Measurements from ENCODE around the gene LRPAP1. TPM values are rescaled to one million over a fixed set of nuclear protein-coding genes. Genes with fewer than 3 reads are reported as not detected.

LRPAP1 gene
- total RNA-seq, 2 experiments from 2014 or later = 58.2 to 61.2 TPM

DNA sequence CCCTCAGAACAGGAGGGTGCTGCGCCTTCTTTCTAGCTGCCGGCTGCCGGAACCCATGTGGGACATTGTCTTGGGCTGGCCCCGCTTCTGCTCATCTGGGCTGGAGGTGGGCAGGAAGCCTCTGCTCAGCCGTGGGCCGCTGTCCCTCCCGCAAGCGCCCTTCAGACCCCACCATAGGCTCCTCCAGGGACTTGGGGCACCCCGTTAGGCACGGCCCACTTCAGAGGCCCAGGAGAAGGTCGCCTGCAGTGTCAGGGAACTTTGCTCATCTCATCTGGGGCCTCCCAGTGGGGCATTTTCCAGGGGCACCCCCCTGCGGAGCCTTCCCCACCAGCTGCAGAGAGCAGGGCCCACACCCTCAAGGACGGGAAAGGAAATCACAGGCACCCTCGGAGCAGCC is 36.2 kb downstream of the LRPAP1 start:
- H3K27me3 Mint-ChIP-seq = peaks cover 26% of the 10 kb centered on the region
- no peaks in the 10 kb centered on the region for H3K9me3 Mint-ChIP-seq
- no peak overlapping the region for H3K4me3 Mint-ChIP-seq
- H3K36me3 Mint-ChIP-seq = peaks cover 2% of the 10 kb centered on the region
- H3K27ac Mint-ChIP-seq = no peak overlapping the region
- no peak for DNase-seq
- no peaks in the 10 kb centered on the region for H3K4me1 Mint-ChIP-seq

DNA sequence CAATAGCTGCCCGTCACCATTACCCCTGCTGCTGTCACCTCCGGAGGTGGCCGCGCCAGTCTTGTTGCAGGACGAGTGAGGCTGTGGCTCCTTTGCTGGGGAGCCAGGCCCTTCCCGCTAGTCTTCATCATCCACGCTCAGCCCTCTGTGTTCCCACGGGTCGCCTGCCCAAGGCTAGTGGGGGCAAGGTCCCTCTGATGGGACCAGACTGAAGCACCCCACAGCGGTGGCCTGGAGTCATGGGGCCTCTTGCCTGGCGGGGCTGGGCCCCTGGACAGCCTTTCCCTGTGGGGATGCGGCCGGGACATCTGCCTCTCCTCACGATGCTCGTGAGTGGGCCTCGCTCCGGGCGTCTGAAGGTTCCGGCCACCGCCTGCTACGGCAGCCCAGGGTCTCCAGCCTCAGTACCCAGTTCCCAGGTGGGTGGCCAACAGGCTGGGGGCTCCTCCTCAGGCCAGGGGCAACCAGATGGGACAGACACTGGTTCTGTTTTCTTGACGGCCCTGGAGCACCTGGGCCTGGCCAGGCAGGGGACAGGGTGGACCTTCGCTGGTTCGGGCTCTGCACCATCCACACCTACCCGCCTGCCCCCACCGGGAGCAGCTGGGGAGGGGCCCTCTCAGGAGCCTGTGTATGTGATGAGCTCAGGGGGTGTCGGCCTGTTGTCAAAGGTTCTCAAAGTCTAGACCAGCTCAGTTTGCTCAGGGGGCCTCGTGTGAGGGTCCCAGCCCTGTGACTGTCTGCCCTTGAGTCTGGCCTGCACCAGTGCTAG is 36.8 kb downstream of the LRPAP1 start:
- Mint-ChIP-seq H3K36me3 (peaks cover 2% of the 10 kb centered on the region), H3K27me3 (peaks cover 32% of the 10 kb centered on the region), H3K4me3 (no peak overlapping the region), H3K27ac (no peak overlapping the region), H3K9me3 (no peaks in the 10 kb centered on the region), H3K4me1 (no peaks in the 10 kb centered on the region)
- no peak for DNase-seq

GRCh38 chr4:3494462-3494871 is 37.8 kb downstream of the LRPAP1 start:
- DNase-seq = no peak
- H3K9me3 Mint-ChIP-seq = no peaks in the 10 kb centered on the region
- H3K36me3 Mint-ChIP-seq = peaks cover 2% of the 10 kb centered on the region
- peaks cover 40% of the 10 kb centered on the region for H3K27me3 Mint-ChIP-seq
- no peak overlapping the region for H3K27ac Mint-ChIP-seq
- H3K4me3 Mint-ChIP-seq = no peak overlapping the region
- no peaks in the 10 kb centered on the region for H3K4me1 Mint-ChIP-seq

DNA sequence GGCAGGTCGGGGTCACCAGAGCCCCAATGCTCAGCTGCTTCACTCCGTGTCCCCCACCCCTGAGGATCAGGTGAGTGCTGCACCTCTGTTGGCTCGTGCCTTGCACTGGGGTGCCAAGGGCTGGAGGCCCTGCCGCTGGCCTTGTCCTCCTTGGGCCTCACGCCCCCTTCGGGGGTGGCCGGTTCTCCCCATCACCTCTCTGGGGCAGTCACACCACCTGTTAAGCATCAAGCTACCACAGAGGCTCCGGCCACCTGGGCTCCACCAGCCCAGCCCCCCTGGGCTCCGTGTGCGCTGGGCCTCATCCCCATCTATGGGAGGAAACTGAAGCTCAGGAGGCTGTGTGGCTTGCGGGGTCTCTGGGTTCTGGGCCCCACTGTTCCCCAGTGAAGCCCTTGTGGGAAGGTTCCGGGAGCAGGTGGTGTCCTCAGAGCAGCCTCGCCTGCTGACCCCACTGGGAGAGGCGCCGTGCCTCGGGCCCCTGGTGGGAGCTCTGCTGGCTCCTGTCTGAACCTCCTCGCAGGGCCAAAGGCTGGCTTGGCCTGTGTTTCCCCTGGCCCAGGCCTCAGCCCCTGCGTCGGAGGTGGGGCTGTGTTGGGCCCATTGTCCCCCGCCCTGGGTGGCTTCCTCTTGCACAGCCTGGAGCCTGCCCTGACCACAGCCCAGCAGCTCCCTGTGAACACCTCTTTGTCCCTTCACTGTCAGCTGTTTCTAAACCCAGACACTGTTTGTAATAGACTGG is 38.3 kb downstream of the LRPAP1 start:
- H3K36me3 Mint-ChIP-seq = peaks cover 2% of the 10 kb centered on the region
- H3K4me1 Mint-ChIP-seq = peaks cover 2% of the 10 kb centered on the region
- H3K27ac Mint-ChIP-seq = no peak overlapping the region

DNA sequence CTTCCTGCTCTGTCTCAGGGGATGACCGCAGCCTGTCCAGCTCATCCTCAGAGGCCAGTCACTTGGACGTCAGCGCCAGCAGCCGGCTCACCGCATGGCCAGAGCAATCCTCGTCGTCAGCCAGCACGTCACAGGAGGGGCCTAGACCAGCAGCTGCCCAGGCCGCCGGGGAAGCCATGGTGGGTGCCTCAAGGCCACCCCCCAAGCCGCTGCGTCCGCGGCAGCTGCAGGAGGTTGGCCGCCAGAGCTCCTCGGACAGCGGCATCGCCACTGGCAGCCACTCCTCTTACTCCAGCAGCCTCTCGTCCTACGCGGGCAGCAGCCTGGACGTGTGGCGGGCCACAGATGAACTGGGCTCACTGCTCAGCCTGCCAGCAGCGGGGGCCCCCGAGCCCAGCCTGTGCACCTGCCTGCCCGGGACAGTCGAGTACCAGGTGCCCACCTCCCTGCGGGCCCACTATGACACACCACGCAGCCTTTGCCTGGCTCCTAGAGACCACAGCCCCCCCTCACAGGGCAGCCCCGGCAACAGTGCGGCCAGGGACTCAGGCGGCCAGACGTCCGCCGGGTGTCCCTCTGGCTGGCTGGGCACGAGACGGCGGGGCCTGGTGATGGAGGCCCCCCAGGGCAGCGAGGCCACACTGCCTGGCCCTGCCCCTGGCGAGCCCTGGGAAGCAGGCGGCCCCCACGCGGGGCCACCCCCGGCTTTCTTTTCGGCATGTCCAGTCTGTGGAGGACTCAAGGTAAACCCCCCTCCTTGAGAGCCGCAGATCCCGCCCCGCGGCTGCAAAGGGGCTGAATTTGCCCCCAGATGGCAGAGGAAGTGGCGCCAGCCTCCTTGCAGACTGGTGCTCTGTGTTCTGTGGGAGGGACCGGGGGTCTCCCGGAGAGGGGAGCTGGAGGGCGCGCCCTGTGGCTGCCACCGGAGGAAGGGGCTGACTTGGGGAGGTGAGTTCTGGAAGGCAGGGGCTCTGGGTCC is 39.2 kb downstream of the LRPAP1 start:
- DNase-seq = no peak
- no peak overlapping the region for H3K4me3 Mint-ChIP-seq
- H3K27ac Mint-ChIP-seq = no peak overlapping the region
- H3K36me3 Mint-ChIP-seq = peaks cover 2% of the 10 kb centered on the region
- peaks cover 2% of the 10 kb centered on the region for H3K4me1 Mint-ChIP-seq
- no peaks in the 10 kb centered on the region for H3K9me3 Mint-ChIP-seq
- peaks cover 51% of the 10 kb centered on the region for H3K27me3 Mint-ChIP-seq

More for the DNA sequence above, 38.3 kb downstream of the LRPAP1 start:
- H3K27me3 Mint-ChIP-seq = peaks cover 45% of the 10 kb centered on the region
- no peaks in the 10 kb centered on the region for H3K9me3 Mint-ChIP-seq
- H3K4me3 Mint-ChIP-seq = no peak overlapping the region
- DNase-seq = no peak

DNA sequence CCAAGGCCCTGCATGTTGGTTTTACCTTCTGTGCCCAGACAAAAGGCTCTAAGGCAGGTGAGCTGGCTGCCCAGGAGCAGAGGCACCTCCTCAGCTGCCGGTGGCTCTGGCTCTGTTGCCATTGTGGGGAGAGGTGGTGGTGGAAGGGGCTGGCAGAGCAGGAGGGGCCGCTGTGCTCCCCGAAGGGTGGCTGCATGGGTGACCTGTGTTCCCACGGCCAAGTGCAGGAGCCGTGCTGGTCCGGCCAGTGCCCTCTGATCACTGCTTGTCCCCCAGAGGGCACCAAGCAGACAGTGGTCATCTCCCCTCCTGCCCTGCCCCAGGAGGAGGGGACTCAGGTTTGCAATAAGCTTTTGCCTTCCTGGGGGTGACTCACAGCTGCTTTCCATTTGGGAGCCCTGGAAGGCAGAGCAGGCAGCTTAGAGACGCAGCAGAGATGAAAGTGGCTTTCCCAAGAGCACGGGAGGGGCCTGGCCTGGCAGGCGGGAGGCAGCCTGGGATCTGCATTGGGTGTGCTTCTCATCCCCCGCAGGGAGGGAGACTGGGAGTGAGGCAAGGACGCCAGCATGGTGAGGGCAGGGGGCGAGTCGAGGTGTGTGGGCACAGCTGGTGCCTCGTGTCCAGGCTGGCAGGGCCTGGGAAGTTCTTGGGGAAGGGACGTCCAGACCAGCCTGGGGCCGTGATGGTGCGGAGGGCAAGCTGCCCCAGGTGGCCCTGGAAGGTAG is 40.4 kb downstream of the LRPAP1 start:
- H3K27ac Mint-ChIP-seq = no peak overlapping the region
- peaks cover 2% of the 10 kb centered on the region for H3K36me3 Mint-ChIP-seq
- peaks cover 51% of the 10 kb centered on the region for H3K27me3 Mint-ChIP-seq

GRCh38 chr4:3489451-3489962 is 42.7 kb downstream of the LRPAP1 start:
- Mint-ChIP-seq H3K36me3 (peaks cover 2% of the 10 kb centered on the region), H3K4me3 (no peak overlapping the region), H3K27me3 (peaks cover 41% of the 10 kb centered on the region), H3K9me3 (no peaks in the 10 kb centered on the region), H3K4me1 (peaks cover 2% of the 10 kb centered on the region), H3K27ac (no peak overlapping the region)
- peak; percentile 31 for DNase-seq

More for the DNA sequence above, 40.4 kb downstream of the LRPAP1 start:
- no peaks in the 10 kb centered on the region for H3K9me3 Mint-ChIP-seq
- H3K4me3 Mint-ChIP-seq = no peak overlapping the region
- H3K4me1 Mint-ChIP-seq = peaks cover 2% of the 10 kb centered on the region
- DNase-seq = no peak

- H3K4me3 Mint-ChIP-seq = no peak overlapping the region
- DNase-seq = no peak
- peaks cover 2% of the 10 kb centered on the region for H3K36me3 Mint-ChIP-seq
- H3K27ac Mint-ChIP-seq = no peak overlapping the region
- H3K4me1 Mint-ChIP-seq = peaks cover 2% of the 10 kb centered on the region
- no peaks in the 10 kb centered on the region for H3K9me3 Mint-ChIP-seq
- H3K27me3 Mint-ChIP-seq = peaks cover 44% of the 10 kb centered on the region
Measured at GRCh38 chr4:3488820-3489219, 43.4 kb downstream of the LRPAP1 start.

DNA sequence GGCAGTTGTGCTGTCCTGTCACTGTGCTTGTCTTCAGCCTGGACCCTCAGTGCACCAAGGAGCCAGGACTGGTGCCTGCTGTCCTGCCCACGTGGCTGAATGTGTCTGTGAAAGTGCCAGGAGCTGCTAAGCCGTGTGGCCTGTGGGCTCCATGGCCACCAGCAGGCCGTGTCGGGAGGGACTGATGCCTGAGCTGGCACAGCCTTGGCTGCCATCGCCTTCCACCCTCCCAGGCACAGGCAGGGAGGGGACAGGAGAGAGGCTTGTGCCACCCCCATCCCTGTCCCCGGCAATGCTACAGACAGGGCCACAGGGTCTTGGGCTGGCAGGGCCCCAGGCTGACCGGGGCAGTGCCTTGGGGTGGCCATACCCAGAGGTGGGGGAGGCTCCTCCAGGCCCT is 44.4 kb downstream of the LRPAP1 start:
- no peaks in the 10 kb centered on the region for H3K9me3 Mint-ChIP-seq
- no peak for DNase-seq
- H3K27ac Mint-ChIP-seq = no peak overlapping the region
- peaks cover 2% of the 10 kb centered on the region for H3K36me3 Mint-ChIP-seq
- H3K4me3 Mint-ChIP-seq = no peak overlapping the region
- H3K4me1 Mint-ChIP-seq = peaks cover 2% of the 10 kb centered on the region
- H3K27me3 Mint-ChIP-seq = peaks cover 48% of the 10 kb centered on the region

- Mint-ChIP-seq H3K27ac (no peak overlapping the region), H3K4me1 (peaks cover 2% of the 10 kb centered on the region), H3K4me3 (no peak overlapping the region), H3K36me3 (peaks cover 2% of the 10 kb centered on the region), H3K27me3 (peaks cover 43% of the 10 kb centered on the region), H3K9me3 (no peaks in the 10 kb centered on the region)
- no peak for DNase-seq
Measured at GRCh38 chr4:3486541-3487540, 45.4 kb downstream of the LRPAP1 start.

GRCh38 chr4:3485886-3486540 is 46.2 kb downstream of the LRPAP1 start:
- peaks cover 2% of the 10 kb centered on the region for H3K4me1 Mint-ChIP-seq
- H3K36me3 Mint-ChIP-seq = no peaks in the 10 kb centered on the region
- peaks cover 43% of the 10 kb centered on the region for H3K27me3 Mint-ChIP-seq
- H3K27ac Mint-ChIP-seq = no peak overlapping the region
- no peak overlapping the region for H3K4me3 Mint-ChIP-seq
- no peaks in the 10 kb centered on the region for H3K9me3 Mint-ChIP-seq
- DNase-seq = no peak

GRCh38 chr4:3485011-3485791 is 47.0 kb downstream of the LRPAP1 start:
- no peak overlapping the region for H3K4me3 Mint-ChIP-seq

More at GRCh38 chr4:3485011-3485791, 47.0 kb downstream of the LRPAP1 start:
- H3K27me3 Mint-ChIP-seq = peaks cover 41% of the 10 kb centered on the region
- DNase-seq = no peak
- peaks cover 2% of the 10 kb centered on the region for H3K4me1 Mint-ChIP-seq
- H3K27ac Mint-ChIP-seq = no peak overlapping the region
- H3K36me3 Mint-ChIP-seq = no peaks in the 10 kb centered on the region
- H3K9me3 Mint-ChIP-seq = no peaks in the 10 kb centered on the region
